ENCODE data around the gene PPBP.
"Not testable (repeated sequence)": the region's sequence is repeated elsewhere in the genome, so short reads cannot be mapped to it uniquely, and the experiment has no call there.

The PPBP gene

DNA sequence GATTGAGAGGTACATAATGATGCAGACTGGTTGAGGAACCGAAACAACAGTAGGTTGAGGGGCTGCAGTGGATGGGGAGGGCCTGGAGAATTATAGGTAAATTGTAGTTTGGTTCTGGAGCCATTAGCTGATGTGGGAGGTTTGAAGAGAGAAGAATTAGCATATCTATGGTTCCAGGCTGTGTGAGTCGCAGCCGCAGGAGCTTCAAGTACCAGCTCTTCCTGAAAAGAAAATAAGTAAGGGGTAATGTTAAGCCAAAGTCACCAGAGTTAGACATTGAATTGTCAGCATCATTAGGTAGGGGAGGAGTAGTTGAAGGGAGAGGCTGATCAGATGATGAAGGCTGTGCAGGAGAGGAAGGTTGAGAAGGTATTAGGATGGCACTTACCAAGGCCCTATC, 35.6 kb downstream of the PPBP start:
- DNase-seq (ENCODE audit: extremely low read depth, low read depth) = no peak
- TF ChIP-seq, protein P1, sequence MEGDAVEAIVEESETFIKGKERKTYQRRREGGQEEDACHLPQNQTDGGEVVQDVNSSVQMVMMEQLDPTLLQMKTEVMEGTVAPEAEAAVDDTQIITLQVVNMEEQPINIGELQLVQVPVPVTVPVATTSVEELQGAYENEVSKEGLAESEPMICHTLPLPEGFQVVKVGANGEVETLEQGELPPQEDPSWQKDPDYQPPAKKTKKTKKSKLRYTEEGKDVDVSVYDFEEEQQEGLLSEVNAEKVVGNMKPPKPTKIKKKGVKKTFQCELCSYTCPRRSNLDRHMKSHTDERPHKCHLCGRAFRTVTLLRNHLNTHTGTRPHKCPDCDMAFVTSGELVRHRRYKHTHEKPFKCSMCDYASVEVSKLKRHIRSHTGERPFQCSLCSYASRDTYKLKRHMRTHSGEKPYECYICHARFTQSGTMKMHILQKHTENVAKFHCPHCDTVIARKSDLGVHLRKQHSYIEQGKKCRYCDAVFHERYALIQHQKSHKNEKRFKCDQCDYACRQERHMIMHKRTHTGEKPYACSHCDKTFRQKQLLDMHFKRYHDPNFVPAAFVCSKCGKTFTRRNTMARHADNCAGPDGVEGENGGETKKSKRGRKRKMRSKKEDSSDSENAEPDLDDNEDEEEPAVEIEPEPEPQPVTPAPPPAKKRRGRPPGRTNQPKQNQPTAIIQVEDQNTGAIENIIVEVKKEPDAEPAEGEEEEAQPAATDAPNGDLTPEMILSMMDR (IDR thresholded peaks at IDR 0.05; ENCODE audit: low read depth, low read length, missing control alignments) = no peak

DNA sequence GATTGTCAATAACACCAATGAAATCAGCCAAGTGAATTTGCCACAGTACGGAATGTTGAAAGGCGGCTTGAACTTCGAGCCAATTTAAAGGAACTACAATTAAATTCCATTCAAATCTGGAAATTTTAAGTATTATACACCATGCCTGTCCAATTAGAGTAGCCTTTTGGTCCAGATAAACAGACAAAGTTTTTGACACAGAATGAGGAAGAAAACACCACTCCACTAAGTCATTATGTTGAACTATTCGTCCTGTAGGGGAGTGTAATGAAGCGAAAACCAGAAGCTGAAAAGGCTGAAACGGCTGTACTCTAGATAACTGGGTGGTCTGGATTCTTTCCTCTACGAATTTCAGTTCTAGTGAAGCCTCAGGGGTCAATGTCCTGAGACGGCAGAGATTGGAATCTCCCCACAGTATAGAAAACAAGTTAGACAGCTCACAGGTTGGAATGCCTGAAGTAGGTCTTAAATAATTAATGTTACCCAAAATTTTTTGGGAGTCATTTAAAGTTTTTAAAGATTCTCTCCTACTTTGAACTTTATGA, 37.5 kb downstream of the PPBP start:
- H3K4me3 ChIP-seq (replicated peaks; ENCODE audit: low read depth, low read length); DNase-seq (ENCODE audit: extremely low read depth, low read depth): not testable (repeated sequence)

More for the DNA sequence above, 35.6 kb downstream of the PPBP start:
- H3K4me3 ChIP-seq (replicated peaks; ENCODE audit: low read depth, low read length) = no peak overlapping the region

DNA sequence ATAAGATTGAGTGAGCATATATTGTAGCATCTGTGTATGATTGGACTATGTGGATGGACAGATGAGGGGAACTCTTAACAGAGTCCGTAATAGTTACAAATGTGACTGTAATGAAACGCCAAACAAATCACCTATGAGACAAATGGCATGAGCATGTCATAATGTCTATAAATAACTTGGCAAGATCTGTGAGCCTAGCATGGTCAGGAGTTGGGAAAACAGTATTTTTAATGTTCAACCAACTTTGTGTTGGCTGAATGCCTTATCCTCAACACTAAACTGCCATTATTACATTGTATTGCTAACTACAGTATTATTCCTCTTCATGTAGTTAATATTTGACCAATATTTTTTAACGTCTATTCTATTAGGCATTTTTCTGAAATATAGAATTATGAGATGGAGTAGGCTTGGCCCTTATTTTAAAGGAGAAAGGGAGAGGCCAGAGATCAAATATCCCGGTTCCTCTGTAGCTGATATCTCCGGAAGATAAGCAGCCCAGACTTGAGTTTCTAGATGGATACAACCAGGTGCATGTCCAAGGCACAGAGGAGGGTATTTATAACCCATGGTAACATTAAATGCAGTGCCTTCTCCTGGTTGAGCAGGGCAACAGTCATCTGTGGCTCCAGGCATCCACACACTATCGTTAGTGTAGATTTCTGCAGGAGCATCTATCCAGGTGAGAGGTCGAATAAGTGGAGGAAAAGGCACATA, 38.8 kb downstream of the PPBP start:
- DNase-seq (ENCODE audit: extremely low read depth, low read depth) = no peak
- TF ChIP-seq, protein P1 (IDR thresholded peaks at IDR 0.05; ENCODE audit: low read depth, low read length, missing control alignments) = no peak
- H3K4me3 ChIP-seq (replicated peaks; ENCODE audit: low read depth, low read length) = no peak overlapping the region

DNA sequence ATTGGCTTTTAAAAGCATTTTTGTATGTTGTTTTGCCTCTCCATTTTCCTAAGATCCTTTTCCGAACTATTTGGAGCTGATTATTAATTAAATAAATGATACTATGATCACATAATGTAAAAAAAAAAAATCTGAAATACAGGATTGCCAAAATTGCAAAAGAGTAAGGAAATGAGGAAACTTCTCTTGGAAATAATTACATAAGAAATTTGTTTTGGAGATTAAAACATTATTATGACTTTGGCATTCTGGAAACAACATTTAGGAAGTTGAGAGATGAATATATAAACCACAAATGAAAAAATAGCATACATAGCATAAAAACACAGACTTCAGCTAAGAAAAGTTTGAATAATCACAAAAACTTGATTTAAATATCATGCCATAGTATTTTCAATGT, 39.7 kb downstream of the PPBP start:
- TF ChIP-seq, protein P1 (IDR thresholded peaks at IDR 0.05; ENCODE audit: low read depth, low read length, missing control alignments) = no peak
- H3K4me3 ChIP-seq (replicated peaks; ENCODE audit: low read depth, low read length) = no peak overlapping the region
- DNase-seq (ENCODE audit: extremely low read depth, low read depth) = no peak

DNA sequence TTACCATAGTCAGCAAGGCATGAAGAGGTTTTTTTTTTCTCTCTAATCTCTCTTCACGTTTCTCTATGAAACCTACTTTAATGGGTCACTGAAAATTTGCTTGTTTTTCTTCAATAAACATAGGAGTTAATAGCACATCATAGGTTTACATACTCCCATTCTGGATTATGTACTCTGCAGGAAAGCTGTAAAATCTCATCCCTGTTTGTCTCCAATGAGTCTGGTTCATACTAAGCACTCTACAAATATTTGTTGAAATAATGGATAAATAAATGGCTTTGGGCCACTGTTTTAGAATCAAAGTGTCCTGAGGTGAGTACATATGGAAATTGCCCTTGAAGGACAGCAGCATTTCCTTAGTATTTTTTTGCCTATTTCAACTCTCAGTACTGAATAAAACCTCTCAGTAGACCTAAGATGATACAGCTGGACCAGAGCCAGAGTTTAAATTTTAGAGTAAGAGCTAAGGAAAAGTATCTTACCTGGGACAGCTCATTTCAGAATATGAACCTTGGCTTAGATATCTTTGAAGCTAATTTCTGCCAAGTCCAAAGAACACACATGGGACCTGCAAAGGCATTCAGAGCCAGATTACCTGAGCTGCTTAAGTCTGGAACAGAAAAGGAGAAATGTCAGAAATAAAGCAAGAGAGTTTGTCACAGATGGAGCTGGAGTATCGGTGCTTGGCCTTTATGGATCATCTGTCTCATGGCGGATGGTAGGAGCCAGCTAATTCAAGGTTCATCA, 40.6 kb downstream of the PPBP start:
- DNase-seq (ENCODE audit: extremely low read depth, low read depth) = no peak
- H3K4me3 ChIP-seq (replicated peaks; ENCODE audit: low read depth, low read length) = no peak overlapping the region
- TF ChIP-seq, protein P1 (IDR thresholded peaks at IDR 0.05; ENCODE audit: low read depth, low read length, missing control alignments) = no peak

DNA sequence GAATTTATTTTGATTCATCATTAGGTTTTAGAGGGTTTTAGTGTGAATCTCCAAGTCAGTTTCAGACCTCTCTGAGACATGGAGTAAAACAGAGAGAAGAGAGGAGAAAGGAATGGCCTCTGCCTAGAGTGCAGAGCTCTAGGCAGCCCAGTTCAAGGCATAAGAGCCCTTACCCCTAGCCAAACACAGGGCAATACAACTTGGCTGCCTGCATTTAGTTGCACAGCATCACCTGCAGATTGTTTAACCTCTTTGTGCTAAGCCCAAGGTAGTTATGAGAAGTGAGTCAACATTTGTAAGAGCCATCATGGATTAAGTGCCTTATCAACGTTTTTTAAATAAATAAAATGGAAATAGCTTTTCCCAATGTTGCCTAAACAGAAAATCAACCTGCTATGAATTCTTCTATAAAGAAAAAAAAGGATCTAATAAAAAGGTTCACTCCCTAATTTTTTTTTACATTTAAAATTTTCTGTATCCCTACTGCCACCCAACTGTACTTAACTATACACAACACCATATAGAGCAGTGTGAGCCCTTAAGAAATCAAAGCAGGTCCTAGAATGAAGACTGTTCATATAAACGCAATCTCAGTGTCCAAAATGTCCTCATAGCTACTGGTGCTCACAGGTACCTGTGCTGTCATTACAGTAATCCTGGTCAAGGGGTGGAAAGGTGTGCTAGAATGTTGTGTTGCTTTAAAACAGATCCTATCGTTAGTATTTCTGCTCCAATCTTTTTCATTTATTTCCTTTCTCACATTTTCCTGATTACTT, 42.1 kb downstream of the PPBP start:
- TF ChIP-seq, protein P1 (IDR thresholded peaks at IDR 0.05; ENCODE audit: low read depth, low read length, missing control alignments) = no peak
- H3K4me3 ChIP-seq (replicated peaks; ENCODE audit: low read depth, low read length) = no peak overlapping the region
- no peak for DNase-seq (ENCODE audit: extremely low read depth, low read depth)

DNA sequence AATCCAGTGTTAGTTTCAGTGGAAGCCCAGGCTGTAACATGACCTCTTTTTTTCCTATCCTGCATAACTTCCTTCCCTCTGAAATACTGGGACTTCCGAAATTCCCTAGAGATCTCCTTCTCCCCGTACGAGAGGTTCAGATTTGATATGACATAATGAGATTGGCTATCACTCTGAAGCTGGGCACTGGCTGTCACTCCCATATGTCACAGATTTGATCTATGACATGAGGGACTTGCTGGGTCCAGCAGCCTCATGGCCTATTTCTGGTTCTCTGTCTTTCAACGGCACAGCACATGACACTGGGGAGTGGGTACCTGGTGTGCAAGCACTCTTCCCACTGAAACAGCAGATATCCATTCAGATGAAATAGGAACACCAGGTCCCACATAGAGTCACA, 42.9 kb downstream of the PPBP start:
- TF ChIP-seq, protein P1 (IDR thresholded peaks at IDR 0.05; ENCODE audit: low read depth, low read length, missing control alignments) = no peak
- H3K4me3 ChIP-seq (replicated peaks; ENCODE audit: low read depth, low read length) = no peak overlapping the region
- DNase-seq (ENCODE audit: extremely low read depth, low read depth) = no peak

Data from HFF-Myc (cell line).